Chondrocyte (in vitro differentiated cells): ENCODE data around the gene DOCK2. TPM values are rescaled to one million over a fixed set of nuclear protein-coding genes. Genes with fewer than 3 reads are reported as not detected.

ENCODE experiments used
- DNase-seq: peaks from one replicate; pipeline ENCODE4 v3.0.0; 2021; ENCODE audit warnings: mixed read lengths, low spot score
- H3K27ac Mint-ChIP-seq: one replicate; pipeline ENCODE4 v1.8.0; 2021; ENCODE audit warnings: mild to moderate bottlenecking, moderate library complexity, mixed read lengths; ENCODE audit not compliant: unreplicated experiment
- H3K27me3 Mint-ChIP-seq: 2 replicates; pipeline ENCODE4 v1.8.0; 2021; ENCODE audit warnings: low read depth, mixed read lengths
- H3K36me3 Mint-ChIP-seq: 2 replicates; pipeline ENCODE4 v1.8.0; 2021; ENCODE audit warnings: low read depth, mixed read lengths
- H3K4me1 Mint-ChIP-seq: 2 replicates; pipeline ENCODE4 v1.8.0; 2021; ENCODE audit warnings: low read depth, mild to moderate bottlenecking, mixed read lengths
- H3K4me3 Mint-ChIP-seq: one replicate; pipeline ENCODE4 v1.8.0; 2021; ENCODE audit warnings: mild to moderate bottlenecking, moderate library complexity, mixed read lengths; ENCODE audit not compliant: unreplicated experiment
- H3K9me3 Mint-ChIP-seq: 2 replicates; pipeline ENCODE4 v1.8.0; 2021; ENCODE audit warnings: low read depth, mixed read lengths
- total RNA-seq: library from RNA; stranded (reverse); gene quantifications from 3 replicates; pipeline ENCODE4 v1.2.1, GENCODE V29; 2021
- TF ChIP-seq, protein P1 (sequence below): fragments of 200-600 bp; sonication (generic); IDR thresholded peaks from 2 replicates; pipeline ENCODE4 v1.5.0; 2021; ENCODE audit warnings: antibody characterized with exemption, mild to moderate bottlenecking, moderate library complexity

DOCK2 gene
- total RNA-seq, 1 donor from 2014 or later, result 3.1 TPM

DNA sequence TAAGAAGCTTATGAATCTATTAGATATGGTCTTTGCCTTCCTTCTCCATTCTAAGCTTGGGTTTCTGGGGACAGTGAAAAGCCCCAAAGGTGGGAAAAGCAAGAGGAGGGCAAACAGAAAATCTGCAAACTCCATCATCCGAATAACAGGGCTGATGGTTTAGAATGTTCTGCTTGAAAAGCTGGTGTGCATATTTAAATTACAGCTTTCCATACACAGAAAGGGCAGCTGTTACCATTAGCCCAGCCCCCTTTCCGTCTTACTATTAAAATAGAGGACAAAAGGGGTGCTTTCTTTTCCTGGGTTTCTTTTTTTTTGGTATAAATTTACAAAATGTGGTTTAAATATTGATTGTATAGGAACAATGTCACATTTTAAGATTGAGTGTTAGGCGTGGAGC, 321.2 kb downstream of the DOCK2 start:
- Mint-ChIP-seq H3K36me3 (no peaks in the 10 kb centered on the region), H3K4me3 (no peak overlapping the region), H3K4me1 (no peaks in the 10 kb centered on the region), H3K9me3 (no peaks in the 10 kb centered on the region), H3K27ac (no peak overlapping the region), H3K27me3 (no peaks in the 10 kb centered on the region)
- no peak for DNase-seq
- TF ChIP-seq, protein P1, sequence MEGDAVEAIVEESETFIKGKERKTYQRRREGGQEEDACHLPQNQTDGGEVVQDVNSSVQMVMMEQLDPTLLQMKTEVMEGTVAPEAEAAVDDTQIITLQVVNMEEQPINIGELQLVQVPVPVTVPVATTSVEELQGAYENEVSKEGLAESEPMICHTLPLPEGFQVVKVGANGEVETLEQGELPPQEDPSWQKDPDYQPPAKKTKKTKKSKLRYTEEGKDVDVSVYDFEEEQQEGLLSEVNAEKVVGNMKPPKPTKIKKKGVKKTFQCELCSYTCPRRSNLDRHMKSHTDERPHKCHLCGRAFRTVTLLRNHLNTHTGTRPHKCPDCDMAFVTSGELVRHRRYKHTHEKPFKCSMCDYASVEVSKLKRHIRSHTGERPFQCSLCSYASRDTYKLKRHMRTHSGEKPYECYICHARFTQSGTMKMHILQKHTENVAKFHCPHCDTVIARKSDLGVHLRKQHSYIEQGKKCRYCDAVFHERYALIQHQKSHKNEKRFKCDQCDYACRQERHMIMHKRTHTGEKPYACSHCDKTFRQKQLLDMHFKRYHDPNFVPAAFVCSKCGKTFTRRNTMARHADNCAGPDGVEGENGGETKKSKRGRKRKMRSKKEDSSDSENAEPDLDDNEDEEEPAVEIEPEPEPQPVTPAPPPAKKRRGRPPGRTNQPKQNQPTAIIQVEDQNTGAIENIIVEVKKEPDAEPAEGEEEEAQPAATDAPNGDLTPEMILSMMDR, result no peak

DNA sequence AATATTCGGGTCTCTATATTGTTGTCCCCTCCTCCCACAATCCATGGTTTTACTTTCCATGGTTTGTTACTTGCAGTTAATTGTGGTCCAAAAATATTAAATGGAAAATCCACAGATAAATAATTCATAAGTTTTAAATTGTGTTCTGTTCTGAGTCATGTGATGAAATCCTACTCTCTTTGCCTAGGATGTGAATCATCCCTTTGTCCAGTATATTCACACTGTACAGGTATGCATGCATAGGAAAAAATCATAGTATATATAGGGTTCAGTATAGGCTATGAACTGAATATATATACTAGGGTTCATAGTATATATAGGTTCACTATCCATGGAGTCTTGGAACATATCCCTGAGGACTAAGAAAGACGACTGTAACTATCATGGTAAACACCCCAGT, 323.6 kb downstream of the DOCK2 start:
- TF ChIP-seq, protein P1, result no peak
- DNase-seq, result no peak
- no peaks in the 10 kb centered on the region for H3K36me3 Mint-ChIP-seq
- H3K27me3 Mint-ChIP-seq, result no peaks in the 10 kb centered on the region
- no peak overlapping the region for H3K27ac Mint-ChIP-seq
- H3K4me3 Mint-ChIP-seq, result no peak overlapping the region
- H3K9me3 Mint-ChIP-seq, result no peaks in the 10 kb centered on the region
- H3K4me1 Mint-ChIP-seq, result no peaks in the 10 kb centered on the region

DNA sequence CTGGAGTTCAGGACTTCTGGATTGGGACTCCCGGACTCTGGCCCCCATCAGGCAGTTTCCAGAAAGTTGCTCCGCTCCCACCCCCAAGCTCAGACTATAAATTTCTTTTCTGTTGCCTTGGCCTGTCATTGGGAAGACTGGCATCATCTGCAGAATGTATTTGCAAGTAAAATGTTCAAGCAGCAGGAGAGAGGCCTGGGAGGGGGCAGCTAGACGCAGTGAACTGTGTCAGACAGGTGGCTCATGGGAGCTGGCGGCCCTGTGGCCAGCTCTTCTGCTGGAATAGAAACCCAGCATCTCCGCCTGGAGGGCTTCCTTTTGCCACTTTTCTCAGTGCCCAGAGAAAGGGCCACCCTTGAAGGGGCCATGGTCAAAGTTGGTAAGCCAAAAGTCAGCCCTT, 327.2 kb downstream of the DOCK2 start:
- TF ChIP-seq, protein P1, result no peak
- no peak for DNase-seq
- H3K4me1 Mint-ChIP-seq, result no peaks in the 10 kb centered on the region
- H3K4me3 Mint-ChIP-seq, result no peak overlapping the region
- no peaks in the 10 kb centered on the region for H3K36me3 Mint-ChIP-seq
- H3K27me3 Mint-ChIP-seq, result no peaks in the 10 kb centered on the region
- H3K27ac Mint-ChIP-seq, result no peak overlapping the region
- no peaks in the 10 kb centered on the region for H3K9me3 Mint-ChIP-seq

DNA sequence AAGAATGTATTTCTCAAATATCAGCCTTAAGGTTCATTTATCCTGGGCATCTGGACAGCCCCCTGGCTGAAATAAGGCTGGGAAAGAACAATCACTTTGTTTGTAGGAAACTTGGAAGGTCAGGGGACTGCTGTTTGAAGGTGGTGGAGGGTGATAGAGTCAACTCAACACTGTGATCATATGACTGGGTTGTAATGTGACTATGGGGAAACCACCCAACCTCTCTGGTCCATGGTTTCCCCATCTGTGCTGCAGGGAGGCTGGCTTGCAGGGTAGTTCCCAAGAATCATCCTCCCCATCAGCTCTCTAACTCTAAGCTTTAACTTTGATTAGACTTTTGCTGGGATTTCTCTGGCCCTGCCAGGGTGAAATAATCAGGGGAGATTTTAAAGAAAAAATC, 333.3 kb downstream of the DOCK2 start:
- DNase-seq, result no peak
- Mint-ChIP-seq H3K9me3 (no peaks in the 10 kb centered on the region), H3K36me3 (no peaks in the 10 kb centered on the region), H3K27me3 (no peaks in the 10 kb centered on the region), H3K27ac (no peak overlapping the region), H3K4me3 (no peak overlapping the region), H3K4me1 (peaks cover 15% of the 10 kb centered on the region)
- TF ChIP-seq, protein P1, result no peak

DNA sequence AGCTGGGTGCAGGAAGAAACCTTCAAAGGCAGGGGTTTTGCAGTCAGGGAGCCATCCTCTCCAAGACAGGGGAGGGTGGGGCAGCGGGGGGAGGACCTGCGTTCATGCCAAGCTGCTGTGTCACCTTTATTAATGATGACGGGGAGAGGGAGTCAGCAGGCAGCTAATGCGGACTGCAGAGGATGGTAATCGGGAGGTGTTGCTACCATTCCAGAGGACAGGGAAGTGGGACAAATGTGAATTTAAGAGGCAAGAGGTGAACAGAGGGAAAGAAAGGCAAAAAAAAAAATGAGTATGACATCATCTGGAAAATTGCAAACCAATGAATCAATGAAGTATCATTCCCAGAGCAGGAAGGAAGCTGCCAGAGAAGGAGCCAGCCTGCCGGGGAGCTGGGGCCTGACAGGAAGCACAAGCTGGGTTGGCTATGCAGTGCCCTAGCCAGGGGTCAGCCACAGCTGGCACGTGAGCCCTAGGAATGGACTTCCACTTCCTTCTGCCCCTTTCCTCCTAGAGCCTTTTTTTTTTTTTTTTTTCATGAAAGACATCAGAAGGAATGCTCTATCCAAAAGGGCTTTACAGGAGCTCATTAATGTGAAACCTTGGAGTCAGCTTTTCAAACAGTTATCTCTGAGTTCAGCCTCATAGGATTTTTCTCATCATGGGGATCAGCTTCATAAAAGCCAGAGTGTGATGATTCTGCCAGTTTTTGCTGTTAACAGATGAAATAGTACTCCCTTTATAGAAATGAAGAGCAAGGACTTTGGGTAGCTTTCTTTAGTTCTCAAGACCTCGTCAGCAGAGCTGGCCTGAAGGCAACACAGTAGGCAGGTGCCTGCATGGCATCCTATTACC, 334.1 kb downstream of the DOCK2 start:
- Mint-ChIP-seq H3K4me1 (peaks cover 15% of the 10 kb centered on the region), H3K27me3 (no peaks in the 10 kb centered on the region), H3K4me3 (no peak overlapping the region), H3K9me3 (no peaks in the 10 kb centered on the region), H3K36me3 (no peaks in the 10 kb centered on the region), H3K27ac (peak overlapping the region; percentile 50)
- TF ChIP-seq, protein P1, result no peak
- DNase-seq, result no peak
